SK-N-SH (cell line): ENCODE results near the gene GADL1. TPM values are rescaled to one million over a fixed set of nuclear protein-coding genes. Genes with fewer than 3 reads are reported as not detected.
A peak's percentile ranks its signal among the peaks of the same experiment; 100 is the strongest.

ENCODE experiments used
- CTCF ChIA-PET: fragments of 300-600, 350-600 bp; formaldehyde crosslinking; extraction: SDS; loops from one replicate; lab custom pipeline; 2021; lab: Yijun Ruan, JAX
- POLR2A ChIA-PET: fragments of 350-600 bp; sonication (Branson Sonifier 250); formaldehyde crosslinking; extraction: SDS; loops from one replicate; lab custom pipeline; 2020; ENCODE audit warnings: antibody characterized with exemption, inconsistent platforms; lab: Yijun Ruan, JAX
- DNase-seq: peaks from one replicate; pipeline ENCODE4 v3.0.0; 2012
- H2AFZ ChIP-seq: fragments of 200-600 bp; sonication (generic); 2 replicates; pipeline ENCODE4 v1.8.1; 2016; ENCODE audit warnings: antibody characterized with exemption, mild to moderate bottlenecking, low read depth
- H3F3A ChIP-seq: fragments of 200-600 bp; sonication (generic); replicated peaks from 2 replicates; pipeline ENCODE3; 2016; ENCODE audit warnings: antibody characterized with exemption, mild to moderate bottlenecking; ENCODE audit not compliant: insufficient read depth
- H3K27ac ChIP-seq, 2 experiments: fragments of 200-500 bp in 1 of 2; fragments of 200-600 bp in 1 of 2; sonication (Bioruptor generic) in 1 of 2; sonication (generic), shearing (Covaris generic) in 1 of 2; 2 replicates each; pipeline versions ENCODE4 v1.5.1 to v1.6.1; 2014 to 2016; ENCODE audit warnings: low read depth in 2 of 2, inconsistent platforms in 1 of 2, low read length in 1 of 2, mild to moderate bottlenecking in 1 of 2, mixed read lengths in 1 of 2
- H3K27me3 ChIP-seq: fragments of 200-600 bp; sonication (generic), shearing (Covaris generic); 2 replicates; pipeline ENCODE4 v1.6.1; 2016; ENCODE audit warnings: mixed run types; ENCODE audit not compliant: insufficient read depth
- H3K36me3 ChIP-seq, 2 experiments: fragments of 200-500 bp in 1 of 2; fragments of 200-600 bp in 1 of 2; sonication (Bioruptor generic) in 1 of 2; sonication (generic) in 1 of 2; replicated peaks in 1 of 2; 2 replicates each; pipeline versions ENCODE3 to v1.5.1; 2014 to 2016; ENCODE audit warnings: low read length in 1 of 2, mild to moderate bottlenecking in 1 of 2; ENCODE audit not compliant: insufficient read depth in 2 of 2, control insufficient read depth in 1 of 2
- H3K4me1 ChIP-seq, 2 experiments: fragments of 200-500 bp in 1 of 2; fragments of 200-600 bp in 1 of 2; sonication (Bioruptor generic) in 1 of 2; sonication (generic), shearing (Covaris generic) in 1 of 2; 2 replicates each; pipeline versions ENCODE4 v1.5.1 to v1.6.1; 2014 to 2016; ENCODE audit warnings: low read depth in 1 of 2, low read length in 1 of 2, mixed run types in 1 of 2; ENCODE audit not compliant: insufficient read depth in 2 of 2, control insufficient read depth in 1 of 2
- H3K4me2 ChIP-seq: fragments of 200-600 bp; sonication (generic), shearing (Covaris generic); 2 replicates; pipeline ENCODE4 v1.6.1; 2017; ENCODE audit warnings: mixed run types
- H3K4me3 ChIP-seq, 2 experiments: fragments of 200-500 bp in 1 of 2; fragments of 200-600 bp in 1 of 2; sonication (Bioruptor generic) in 1 of 2; sonication (generic), shearing (Covaris generic) in 1 of 2; 2 replicates each; pipeline versions ENCODE4 v1.5.1 to v1.8.1; 2014 to 2016; ENCODE audit warnings: low read depth in 2 of 2, inconsistent platforms in 1 of 2, low read length in 1 of 2, mild to moderate bottlenecking in 1 of 2, mixed read lengths in 1 of 2, moderate library complexity in 1 of 2
- H3K79me2 ChIP-seq: fragments of 200-600 bp; sonication (generic); 2 replicates; pipeline ENCODE4 v1.8.1; 2017; ENCODE audit warnings: mild to moderate bottlenecking; ENCODE audit not compliant: insufficient read depth
- H3K9ac ChIP-seq: fragments of 200-600 bp; sonication (generic); 2 replicates; pipeline ENCODE4 v1.6.1; 2017; ENCODE audit warnings: mixed run types
- H3K9me2 ChIP-seq: fragments of 200-600 bp; sonication (generic); 2 replicates; pipeline ENCODE4 v1.6.1; 2017; ENCODE audit warnings: mixed run types
- H3K9me3 ChIP-seq: fragments of 200-600 bp; sonication (generic); 2 replicates; pipeline ENCODE4 v1.6.1; 2017; ENCODE audit warnings: mixed run types, mild to moderate bottlenecking, moderate library complexity
- H4K20me1 ChIP-seq: fragments of 200-600 bp; sonication (generic); 2 replicates; pipeline ENCODE4 v1.6.1; 2017; ENCODE audit warnings: mild to moderate bottlenecking, mixed run types; ENCODE audit not compliant: insufficient read depth
- CTCF ChIP-seq: fragments of 200-600 bp; sonication (generic); IDR thresholded peaks from 2 replicates; pipeline ENCODE4 v1.6.1; 2017; ENCODE audit warnings: antibody characterized with exemption, mild to moderate bottlenecking, moderate library complexity
- EP300 ChIP-seq, 2 experiments: IDR thresholded peaks; 2 replicates each; pipeline versions ENCODE4 v1.4.0 to v1.6.1; 2012; ENCODE audit warnings: borderline replicate concordance in 1 of 2, low read depth in 1 of 2, low read length in 1 of 2
- FOXM1 ChIP-seq: IDR thresholded peaks from 2 replicates; pipeline ENCODE4 v1.4.0; 2012; ENCODE audit warnings: low read depth, mild to moderate bottlenecking
- MXI1 ChIP-seq: IDR thresholded peaks from 2 replicates; pipeline ENCODE4 v1.6.1; 2012; ENCODE audit warnings: mild to moderate bottlenecking, low read depth, low read length, improper control_type of control experiment
- NFIC ChIP-seq: IDR thresholded peaks from 2 replicates; pipeline ENCODE4 v1.4.0; 2012; ENCODE audit warnings: borderline replicate concordance
- POLR2AphosphoS5 ChIP-seq: IDR thresholded peaks from 2 replicates; pipeline ENCODE4 v1.6.1; 2012; ENCODE audit warnings: low read depth, low read length
- RAD21 ChIP-seq: IDR thresholded peaks from 2 replicates; pipeline ENCODE4 v1.6.1; 2012; ENCODE audit warnings: mild to moderate bottlenecking, low read length
- RFX5 ChIP-seq: IDR thresholded peaks from 2 replicates; pipeline ENCODE4 v1.6.1; 2012; ENCODE audit warnings: mild to moderate bottlenecking, improper control_type of control experiment, low read length
- TEAD4 ChIP-seq: IDR thresholded peaks from 2 replicates; pipeline ENCODE4 v1.4.0; 2012; ENCODE audit warnings: mild to moderate bottlenecking, borderline replicate concordance; ENCODE audit not compliant: insufficient read depth
- USF1 ChIP-seq: IDR thresholded peaks from 2 replicates; pipeline ENCODE4 v1.4.0; 2012; ENCODE audit warnings: low read depth, borderline replicate concordance
- WGBS: methylation state at CpG from one replicate; pipeline ENCODE4 v1.1.6; 2017; ENCODE audit warnings: low lambda C conversion rate; 5-methylcytosine and 5-hydroxymethylcytosine counted together
- polyA plus RNA-seq, 3 experiments: library from polyadenylated mRNA; depleted of rRNA; stranded (reverse); fragments of >200 nt; gene quantifications; 2 replicates each; pipeline ENCODE4 v1.2.3, GENCODE V29; 2012

The GADL1 gene
- polyA plus RNA-seq, 1 of the 3 experiments (the other 2 are of a cell fraction): not detected

- CTCF ChIA-PET: no interaction called here
- no peaks in the 10 kb centered on the region for H3K36me3 ChIP-seq
- no peak overlapping the region for H2AFZ ChIP-seq
- no peaks in the 10 kb centered on the region for H3K9me2 ChIP-seq
- H3K27ac ChIP-seq: no peak overlapping the region
- H3F3A ChIP-seq: no peaks in the 10 kb centered on the region
- DNase-seq: no peak
- H3K9ac ChIP-seq: no peak overlapping the region
- H3K27me3 ChIP-seq: peaks cover 28% of the 10 kb centered on the region
- TF ChIP-seq FOXM1: no peak
- TF ChIP-seq TEAD4: no peak
- no peak for TF ChIP-seq RFX5
- TF ChIP-seq CTCF: no peak
- no peak for TF ChIP-seq RAD21
- TF ChIP-seq EP300 (IDR thresholded peaks at IDR 0.05; ENCODE audit: borderline replicate concordance in 1 of 2, low read depth in 1 of 2, low read length in 1 of 2): no peak
- POLR2A ChIA-PET: no interaction called here
- no peaks in the 10 kb centered on the region for H3K79me2 ChIP-seq
- 74% methylated on average over 5 of the region's 5 CpGs for WGBS
- no peaks in the 10 kb centered on the region for H3K9me3 ChIP-seq
- peaks cover under 1 to 3% of the 10 kb centered on the region in 2 experiments; a peak in 2 of 4 replicates for H3K4me1 ChIP-seq
- H3K4me2 ChIP-seq: no peak overlapping the region
- no peak overlapping the region for H3K4me3 ChIP-seq
- no peaks in the 10 kb centered on the region for H4K20me1 ChIP-seq
Observed at GRCh38 chr3:30895329-30895728, 868 bp upstream of the GADL1 start.

- no peaks in the 10 kb centered on the region for H3K36me3 ChIP-seq
- peak overlapping the region; percentile 89 for H3K4me2 ChIP-seq
- H3K27me3 ChIP-seq: peaks cover 28% of the 10 kb centered on the region
- TF ChIP-seq POLR2AphosphoS5 (no peak), USF1 (no peak), FOXM1 (no peak), NFIC (no peak), MXI1 (no peak)
- H2AFZ ChIP-seq: peak overlapping the region; percentile 59; the same call in 1 of the 2 replicates
- ChIA-PET CTCF (interaction anchor here (0.7 to 1.0 kb wide), 3 partner anchors 19 to 125 kb away, joined by 3 read pairs; no protein-coding TSS in a partner anchor), POLR2A (no interaction called here)
- no peaks in the 10 kb centered on the region for H3K79me2 ChIP-seq
- H3K9me2 ChIP-seq: no peaks in the 10 kb centered on the region
- no peaks in the 10 kb centered on the region for H3F3A ChIP-seq
- 38% methylated on average over 8 of the region's 8 CpGs for WGBS
- H3K9me3 ChIP-seq: no peaks in the 10 kb centered on the region
- no peak overlapping the region for H3K27ac ChIP-seq
- H3K9ac ChIP-seq: no peak overlapping the region
- peak overlapping the region; percentile 59 to 68; a peak in 3 of 4 replicates for H3K4me3 ChIP-seq
- DNase-seq: peak; percentile 7
- no peaks in the 10 kb centered on the region for H4K20me1 ChIP-seq
- H3K4me1 ChIP-seq: peaks cover 3 to 7% of the 10 kb centered on the region in 2 experiments; a peak in 2 of 4 replicates
Observed at GRCh38 chr3:30893678-30894325, 659 bp downstream of the GADL1 start.
